GM18867 (cell line): ENCODE data around the gene CASS4.
"Not testable (repeated sequence)": the region's sequence is repeated elsewhere in the genome, so short reads cannot be mapped to it uniquely, and the experiment has no call there.

Experiments
- ATAC-seq: cut with Tn5 transposase; IDR thresholded peaks from one replicate; pipeline ENCODE4 v1.9.1; 2021; ENCODE audit warnings: mild to moderate bottlenecking, moderate library complexity; ENCODE audit not compliant: unreplicated experiment

CASS4 gene, protein sequence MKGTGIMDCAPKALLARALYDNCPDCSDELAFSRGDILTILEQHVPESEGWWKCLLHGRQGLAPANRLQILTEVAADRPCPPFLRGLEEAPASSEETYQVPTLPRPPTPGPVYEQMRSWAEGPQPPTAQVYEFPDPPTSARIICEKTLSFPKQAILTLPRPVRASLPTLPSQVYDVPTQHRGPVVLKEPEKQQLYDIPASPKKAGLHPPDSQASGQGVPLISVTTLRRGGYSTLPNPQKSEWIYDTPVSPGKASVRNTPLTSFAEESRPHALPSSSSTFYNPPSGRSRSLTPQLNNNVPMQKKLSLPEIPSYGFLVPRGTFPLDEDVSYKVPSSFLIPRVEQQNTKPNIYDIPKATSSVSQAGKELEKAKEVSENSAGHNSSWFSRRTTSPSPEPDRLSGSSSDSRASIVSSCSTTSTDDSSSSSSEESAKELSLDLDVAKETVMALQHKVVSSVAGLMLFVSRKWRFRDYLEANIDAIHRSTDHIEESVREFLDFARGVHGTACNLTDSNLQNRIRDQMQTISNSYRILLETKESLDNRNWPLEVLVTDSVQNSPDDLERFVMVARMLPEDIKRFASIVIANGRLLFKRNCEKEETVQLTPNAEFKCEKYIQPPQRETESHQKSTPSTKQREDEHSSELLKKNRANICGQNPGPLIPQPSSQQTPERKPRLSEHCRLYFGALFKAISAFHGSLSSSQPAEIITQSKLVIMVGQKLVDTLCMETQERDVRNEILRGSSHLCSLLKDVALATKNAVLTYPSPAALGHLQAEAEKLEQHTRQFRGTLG

DNA sequence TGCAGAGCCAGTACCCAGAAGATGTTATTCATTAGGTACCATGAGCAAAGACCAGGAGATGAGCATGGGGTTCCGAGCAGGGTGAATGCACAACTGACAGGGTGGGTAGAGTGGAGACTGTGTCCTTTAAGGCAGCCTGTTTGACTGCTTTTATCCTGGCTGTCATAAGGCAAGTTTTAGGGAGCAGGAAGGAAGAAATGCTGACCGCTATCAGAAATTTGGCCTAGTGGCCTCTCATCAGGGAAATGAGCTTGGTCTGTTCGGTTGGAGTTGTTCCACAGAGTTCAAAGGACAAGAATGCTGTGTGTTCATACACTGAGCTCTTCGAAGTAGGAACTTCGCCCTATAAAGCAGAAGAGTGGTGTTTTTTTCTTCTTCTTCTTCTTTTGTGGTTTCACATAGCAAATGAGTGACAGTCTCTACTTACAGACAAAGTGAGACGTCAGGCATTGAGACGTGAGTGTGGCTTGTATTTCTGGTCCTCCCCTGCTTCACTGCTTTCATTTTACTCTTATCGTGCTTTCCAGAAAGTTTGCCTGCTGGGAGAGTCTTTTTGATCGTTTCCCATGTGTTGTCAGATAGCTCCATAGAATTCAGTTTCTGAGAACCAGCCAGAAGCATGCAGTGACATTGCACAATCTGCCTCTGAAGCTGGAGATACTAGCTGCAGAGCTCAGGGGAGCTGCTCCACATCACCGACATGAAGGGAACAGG is at the start of gene CASS4:
TSS of gene CASS4 (plus strand) at position 502 of the 714 bp plus-strand sequence. CDS start at position 701, 199 bp downstream.
- peak; percentile 62 for ATAC-seq

DNA sequence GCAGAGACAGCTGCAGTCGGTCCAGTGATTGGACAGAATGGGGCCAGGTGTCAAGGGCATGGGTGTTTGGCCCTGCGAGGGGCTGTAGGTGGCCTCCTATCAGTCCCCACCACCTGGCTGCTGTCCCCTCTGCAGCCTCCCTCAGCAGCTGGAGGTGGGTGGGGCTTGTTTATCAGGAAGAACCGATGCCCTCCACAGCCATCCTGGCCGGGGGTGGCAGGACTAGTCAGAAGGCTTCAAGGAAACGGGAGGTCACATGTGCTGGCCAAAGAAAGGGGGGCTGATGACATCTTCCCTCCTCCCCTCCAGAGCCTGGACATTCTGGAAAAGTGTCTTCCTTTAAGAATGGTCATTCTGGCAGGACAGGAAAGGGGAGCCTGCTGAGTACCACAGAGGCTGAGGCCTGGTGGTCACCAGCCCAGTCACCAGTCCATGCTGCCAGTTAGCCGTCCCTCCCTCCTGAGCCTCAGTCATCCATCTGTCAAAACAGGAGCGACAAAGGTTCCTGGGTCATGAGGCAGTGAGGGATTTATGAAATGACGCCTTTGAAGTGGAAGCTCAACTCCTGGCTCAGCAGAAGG is 49.1 kb upstream of the CASS4 start:
- ATAC-seq: no peak

DNA sequence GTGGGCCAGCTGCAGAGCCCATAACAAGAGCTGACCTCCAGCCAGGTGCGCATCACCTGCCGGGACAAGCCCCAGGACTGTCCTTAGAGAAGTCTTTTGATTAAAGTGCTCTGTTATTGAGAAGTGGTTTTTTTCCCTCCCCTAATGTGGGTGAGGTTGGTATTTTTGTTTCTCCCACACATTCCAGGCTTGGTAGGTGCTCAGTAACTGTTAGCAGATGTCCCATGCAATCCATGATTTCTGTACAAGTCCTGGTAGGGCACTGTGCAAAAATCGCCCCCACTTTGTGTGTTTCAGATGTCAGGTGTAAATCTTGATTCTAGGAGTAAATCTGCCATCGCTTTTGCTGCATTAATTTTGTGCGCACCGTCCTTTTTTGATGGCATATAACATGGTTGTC is 48.6 kb upstream of the CASS4 start:
- no peak for ATAC-seq

DNA sequence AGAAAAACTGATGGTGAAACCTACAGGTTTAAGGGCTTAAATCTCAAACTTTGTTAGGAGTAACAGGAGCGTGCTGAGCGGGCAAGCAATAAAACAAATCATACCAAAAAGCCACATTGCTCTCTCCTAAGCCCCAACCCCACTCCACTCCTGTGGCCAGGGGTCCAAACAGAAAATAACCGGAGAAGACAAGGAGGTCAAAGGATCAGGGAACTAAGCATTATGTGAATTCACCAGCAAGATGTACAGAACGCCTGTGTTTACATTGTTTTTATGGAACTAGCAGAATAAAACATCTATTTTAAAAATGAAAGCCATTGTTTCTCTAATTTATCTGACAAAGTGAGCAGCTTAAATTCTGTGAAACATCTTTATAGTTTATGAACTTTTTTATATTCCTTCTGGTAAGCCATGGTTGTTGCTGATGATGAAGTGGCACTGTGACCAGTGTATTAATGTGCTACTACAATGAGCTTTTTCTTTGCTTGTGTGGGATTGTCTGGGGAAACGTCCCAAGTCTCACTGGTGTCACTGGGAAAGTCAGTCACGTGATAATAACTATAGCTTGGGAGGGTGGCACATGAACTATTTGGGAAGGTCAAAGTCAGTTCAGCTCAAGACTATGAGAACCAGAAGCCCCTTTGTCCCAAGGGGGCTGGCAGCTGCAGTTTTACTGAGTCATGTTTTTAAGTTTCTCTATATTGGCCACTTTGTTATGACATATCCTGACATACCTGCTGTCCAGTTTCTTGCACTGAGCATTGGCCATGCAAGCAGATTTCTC is 43.5 kb upstream of the CASS4 start:
- ATAC-seq: no peak

DNA sequence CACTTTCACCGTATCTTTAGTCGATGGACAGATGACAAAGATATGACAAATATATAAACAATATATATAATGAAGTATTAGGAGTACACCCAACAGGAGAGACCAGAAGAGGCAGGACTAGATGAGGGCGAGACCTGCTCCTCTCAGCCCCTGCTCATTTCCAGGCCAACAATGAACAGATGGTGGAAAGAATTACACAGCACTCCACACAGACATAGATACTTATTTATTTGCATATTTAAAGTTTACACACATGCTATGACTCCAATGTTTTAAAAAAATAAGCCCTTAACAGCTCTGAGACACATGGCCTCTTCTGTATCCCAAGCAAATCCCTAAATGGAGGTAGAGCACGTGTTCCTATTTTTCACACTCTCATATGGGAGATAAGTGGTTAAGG is 42.9 kb upstream of the CASS4 start:
- ATAC-seq: no peak

DNA sequence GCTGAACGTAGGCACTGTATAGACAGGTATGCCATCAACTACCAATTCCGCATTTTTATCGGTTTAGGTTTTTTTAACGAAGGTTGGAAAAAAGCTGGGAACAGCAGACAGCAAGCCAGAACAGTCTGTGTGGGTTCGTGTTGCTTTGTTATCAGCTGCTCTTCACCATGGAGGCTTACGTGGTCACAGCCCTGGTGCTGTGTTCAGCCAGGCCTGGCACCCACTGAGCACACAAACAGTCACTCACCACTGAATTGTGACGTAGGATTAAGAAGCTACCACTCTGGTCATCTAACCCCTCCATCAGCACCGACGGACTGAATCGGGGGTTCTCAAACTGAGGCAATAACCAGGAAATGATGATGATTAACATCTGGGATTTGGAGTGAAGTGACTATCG is 40.1 kb upstream of the CASS4 start:
- ATAC-seq: no peak

DNA sequence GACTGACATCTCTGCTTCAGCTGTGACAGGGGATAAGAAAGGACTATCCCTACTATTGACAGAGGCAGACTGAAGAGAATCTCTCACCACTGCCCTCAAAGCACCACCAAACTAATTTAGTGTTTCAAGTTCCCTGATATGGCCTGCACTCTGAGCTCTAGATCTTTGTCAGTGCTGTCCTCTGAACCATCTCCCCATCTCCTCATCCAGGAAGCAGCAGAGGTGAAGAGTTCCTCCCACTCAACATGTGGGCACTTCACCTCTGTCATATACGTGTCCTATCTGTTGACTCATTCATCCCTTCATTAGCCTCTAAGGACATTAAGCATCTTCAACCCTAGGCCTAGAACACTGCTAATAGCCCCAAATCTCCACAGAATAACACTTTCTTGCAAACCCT is 39.2 kb upstream of the CASS4 start:
- ATAC-seq: no peak

DNA sequence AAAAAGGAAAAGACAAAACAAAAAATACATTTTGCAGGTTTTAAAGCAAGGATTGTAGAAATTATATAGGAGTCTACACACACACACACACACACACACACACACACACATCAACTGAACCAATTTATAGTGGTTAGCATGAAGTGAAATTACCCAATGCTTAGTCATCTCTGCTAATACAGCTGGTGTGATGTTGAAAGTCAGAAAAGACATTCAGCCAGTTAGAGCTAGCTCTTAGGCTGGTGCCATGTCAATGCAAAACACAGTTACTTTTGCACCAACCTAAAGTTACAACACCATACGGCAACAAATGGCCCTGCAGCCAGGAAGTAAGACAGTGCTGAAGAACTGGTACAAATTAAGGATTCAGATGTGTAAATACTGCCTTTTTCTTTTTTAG is 38.1 kb upstream of the CASS4 start:
- ATAC-seq: peak; percentile 62

DNA sequence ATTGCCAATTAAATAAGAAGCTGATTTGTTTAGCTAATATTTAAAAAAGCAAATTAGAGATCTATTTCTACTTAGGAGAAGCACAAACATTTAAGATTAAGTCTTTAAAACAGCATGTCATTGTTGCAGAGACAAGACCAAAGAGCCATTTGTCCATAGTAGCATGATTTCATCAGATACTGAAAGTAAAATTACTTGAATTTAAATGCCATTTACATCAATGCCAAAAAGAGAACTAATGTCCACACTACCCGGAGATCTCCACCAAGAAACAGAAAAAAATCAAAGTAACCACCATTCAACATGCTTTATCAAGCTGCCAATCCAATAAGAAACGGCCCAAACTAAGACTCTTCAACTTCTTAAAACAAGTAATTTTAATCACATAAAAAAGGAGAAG is 35.7 kb upstream of the CASS4 start:
- no peak for ATAC-seq

DNA sequence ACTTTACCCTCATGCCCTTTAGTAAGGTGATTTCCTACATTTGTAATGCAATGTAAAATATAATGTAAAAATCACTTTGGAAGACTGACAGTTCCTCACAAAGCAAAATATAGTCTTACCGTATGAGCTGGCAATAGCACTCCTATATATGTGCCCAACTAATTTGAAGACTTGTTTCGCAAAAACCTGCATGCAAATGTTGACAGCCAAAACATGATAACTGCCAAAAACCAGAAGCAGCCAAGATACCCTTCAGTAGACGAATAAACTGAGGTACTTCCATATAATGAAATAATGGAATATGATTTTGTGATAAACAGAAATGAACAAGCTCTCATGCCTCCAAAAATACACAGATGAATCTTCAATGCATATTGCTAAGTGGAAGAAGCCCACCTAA is 33.7 kb upstream of the CASS4 start:
- ATAC-seq: no peak

DNA sequence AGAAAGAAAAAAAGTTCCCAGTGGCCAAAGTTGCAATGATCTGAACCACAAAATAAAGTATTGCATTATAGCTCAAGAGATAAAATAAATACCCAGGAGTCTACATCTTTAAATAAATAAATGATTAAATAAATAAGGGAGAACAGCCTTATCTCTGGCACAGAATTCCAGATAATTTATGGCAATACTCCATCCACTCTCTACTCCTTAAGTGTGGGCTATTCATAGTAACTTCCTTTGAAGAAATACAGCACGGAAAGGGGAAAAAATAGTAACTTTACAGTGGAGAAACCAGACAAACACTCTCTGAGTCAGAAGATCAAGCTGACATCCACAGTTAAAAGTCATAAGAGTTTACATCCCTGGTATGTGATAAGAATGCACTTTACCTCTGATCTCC is 31.7 kb upstream of the CASS4 start:
- no peak for ATAC-seq

DNA sequence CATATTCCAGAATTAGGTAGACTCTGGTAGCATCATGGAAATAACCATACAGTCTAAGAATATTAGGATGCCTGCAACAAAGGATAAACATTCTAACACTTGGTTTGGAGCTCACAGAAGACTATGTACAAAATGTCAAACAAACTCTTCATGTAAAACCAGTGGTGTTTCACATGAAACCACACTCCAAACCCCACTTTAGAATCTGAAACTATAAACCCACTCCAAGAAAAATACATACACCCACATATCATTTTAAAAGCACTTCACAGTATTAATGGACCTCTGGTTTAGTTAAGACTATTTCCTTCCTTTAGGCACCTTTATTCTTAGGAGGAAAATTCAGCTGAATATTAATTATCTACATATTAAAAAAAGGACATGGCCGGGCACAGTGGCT is 30.6 kb upstream of the CASS4 start:
- no peak for ATAC-seq

DNA sequence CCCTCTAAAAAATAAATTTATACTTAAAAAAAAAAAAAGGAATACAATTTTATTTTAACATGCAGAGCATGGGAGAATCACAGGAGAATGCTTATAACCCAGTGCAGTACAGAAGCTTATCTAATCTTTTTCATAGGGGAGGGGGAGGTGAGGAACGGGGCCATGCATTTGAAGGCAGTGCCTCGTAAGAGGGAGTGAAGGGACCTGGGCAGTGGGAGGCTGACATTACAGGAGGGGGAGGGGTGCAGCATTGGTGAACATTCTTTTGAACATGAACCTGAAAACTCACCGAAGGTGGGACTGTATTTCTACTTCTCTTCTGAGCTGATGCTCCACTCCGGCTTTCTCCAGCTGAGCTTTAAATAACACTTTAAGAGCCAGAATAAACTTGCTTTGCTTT is 29.4 kb upstream of the CASS4 start:
- no peak for ATAC-seq

DNA sequence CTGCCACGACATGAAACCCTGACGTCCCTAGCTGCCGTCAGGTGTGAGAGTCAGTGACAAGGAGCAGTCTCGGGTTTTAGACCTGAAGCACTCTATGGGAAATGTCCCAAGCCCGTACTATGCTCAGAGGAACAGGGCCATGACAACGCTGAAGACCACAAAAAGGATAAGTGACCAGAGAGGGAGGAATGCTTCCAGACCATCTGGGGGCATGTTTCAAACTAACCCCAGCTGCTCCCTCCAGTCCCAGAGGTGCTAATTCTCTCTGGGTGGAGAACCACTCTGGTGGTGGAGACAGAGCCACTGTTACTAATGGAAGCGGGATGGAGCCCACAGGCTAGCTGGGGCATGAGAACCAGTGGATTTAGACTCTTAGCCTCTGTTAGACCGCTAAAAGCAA is 28.7 kb upstream of the CASS4 start:
- no peak for ATAC-seq

DNA sequence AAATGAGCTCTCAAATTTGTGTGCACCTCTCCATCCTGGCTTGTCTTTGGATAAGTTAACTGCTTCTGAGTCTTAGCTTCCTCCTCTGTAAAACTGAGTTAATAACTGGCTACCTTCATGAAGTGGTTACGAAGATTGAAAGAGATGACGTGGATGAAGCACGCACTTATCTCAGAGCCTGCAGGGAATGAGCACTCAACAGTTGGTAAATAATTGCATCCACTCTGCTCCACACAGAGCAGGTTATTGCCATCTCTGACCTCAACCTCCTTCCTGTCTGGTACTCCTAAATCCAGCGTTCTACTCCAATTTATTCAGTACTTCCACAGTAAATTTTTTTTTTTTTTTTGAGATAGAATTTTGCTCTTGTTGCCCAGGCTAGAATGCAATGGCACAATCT is 26.9 kb upstream of the CASS4 start:
- ATAC-seq: no peak

DNA sequence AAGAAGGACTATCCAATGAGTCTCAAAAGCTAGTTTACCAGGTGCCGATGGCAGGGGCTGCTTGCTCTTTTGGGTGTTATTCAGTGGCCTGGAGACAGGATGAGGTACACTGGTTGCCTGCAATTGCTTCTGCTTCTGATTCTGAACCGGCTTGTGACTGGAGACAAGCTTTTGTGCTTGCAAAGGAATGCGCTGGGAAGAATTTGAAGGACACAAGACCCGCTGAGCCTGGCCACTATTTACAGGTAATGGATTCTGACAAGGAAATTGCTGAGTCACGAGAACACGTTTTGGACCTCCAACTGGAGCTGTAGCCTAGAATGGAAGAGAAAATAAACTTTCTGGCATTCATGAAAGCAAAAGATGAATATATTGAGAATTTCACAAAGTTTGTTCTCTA is 25.8 kb upstream of the CASS4 start:
- no peak for ATAC-seq

DNA sequence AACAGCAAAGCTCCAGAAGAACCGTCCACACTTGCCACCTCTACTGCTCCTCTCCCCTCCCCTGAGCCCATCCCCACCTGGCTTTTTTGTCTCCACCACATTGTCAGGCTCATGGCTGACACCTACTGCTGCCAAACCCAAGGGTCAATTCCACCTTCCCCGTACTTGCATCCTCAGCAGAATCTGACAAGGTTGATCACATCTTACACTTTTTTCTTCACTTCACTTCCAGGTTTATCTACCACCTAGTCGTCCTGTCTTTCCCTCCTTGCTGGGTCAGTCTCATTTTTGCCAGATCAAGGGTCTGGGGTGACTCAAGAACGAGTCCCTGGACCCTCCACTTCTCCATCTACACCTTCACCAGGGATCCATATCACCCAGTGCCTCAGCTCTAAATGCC is 23.2 kb upstream of the CASS4 start:
- ATAC-seq: no peak

DNA sequence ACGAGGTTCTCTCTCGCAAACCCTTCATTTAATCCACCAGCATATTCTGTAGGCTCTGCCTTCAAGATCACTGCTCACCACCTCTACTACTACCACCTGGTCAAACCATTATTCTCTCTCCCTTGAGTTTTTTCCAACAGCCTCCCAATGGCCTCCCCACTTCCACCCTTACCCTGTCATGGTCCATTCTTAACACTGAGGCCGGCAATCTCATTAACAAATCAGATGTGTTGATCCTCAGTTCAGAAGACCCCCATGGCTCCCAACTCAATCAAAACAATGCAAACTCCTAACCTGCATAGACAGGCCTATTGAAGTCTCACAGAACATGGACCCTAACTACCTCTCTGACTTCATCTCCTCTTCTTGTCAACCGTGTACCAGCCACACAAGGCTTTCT is 22.3 kb upstream of the CASS4 start:
- no peak for ATAC-seq

DNA sequence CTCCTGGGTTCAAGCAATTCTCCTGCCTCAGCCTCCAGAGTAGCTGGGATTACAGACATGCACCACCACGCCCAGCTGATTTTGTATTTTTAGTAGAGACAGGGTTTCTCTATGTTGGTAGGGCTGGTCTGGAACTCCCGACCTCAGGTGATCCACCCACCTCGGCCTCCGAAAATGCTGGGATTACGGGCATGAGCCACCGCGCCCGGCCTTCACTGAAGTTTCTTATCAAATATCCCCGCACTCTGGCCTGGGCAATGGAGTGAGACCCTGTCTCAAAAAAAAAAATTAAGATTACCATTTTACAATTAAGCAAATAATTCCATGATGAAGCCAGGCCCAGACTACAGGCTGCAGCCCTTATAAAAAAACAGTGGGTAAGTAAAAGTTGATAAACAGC is 21.7 kb upstream of the CASS4 start:
- ATAC-seq: not testable (repeated sequence)

DNA sequence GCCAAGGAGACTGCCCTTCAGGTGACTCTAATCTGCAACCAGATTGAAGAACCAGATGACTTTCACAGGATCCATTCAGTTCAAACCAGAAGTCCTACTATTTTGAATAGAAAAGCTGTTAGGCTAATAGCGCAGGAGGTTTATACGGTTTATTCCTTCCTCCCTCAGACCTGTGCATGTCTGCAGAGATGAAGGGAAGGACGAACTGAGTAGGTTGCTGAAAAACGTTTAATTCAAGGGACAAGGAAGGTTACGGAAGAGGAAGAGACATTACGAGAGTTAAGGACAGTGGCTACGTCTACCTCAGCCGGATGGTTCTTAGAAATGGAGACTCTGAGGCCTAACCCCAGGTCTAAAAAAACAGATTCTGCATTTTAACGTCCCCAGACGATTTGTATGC is 21.0 kb upstream of the CASS4 start:
- ATAC-seq: no peak
